ENCODE measurements around the gene RGMB. TPM values are rescaled to one million over a fixed set of nuclear protein-coding genes. Genes with fewer than 3 reads are reported as not detected.

RGMB gene
- total and polyA plus RNA-seq, 2 of the 13 experiments (the other 11 are each of a cell fraction or from before 2014, with no cell fraction given): 3.0 to 3.8 TPM

DNA sequence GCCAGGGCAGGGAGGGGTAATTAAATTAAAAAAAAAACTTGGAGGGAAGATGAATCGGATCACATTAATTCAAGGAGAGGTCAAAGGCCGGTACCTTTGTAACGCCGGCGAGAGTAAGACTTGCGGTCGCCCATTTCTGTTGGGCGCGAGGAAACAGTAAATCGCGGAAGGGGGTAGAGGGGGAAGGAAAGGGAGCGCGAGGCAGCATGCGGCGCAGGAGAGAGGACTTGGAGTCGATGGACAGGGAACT lies 324 bp upstream of the RGMB start (continued):
- TF ChIP-seq, protein P1, sequence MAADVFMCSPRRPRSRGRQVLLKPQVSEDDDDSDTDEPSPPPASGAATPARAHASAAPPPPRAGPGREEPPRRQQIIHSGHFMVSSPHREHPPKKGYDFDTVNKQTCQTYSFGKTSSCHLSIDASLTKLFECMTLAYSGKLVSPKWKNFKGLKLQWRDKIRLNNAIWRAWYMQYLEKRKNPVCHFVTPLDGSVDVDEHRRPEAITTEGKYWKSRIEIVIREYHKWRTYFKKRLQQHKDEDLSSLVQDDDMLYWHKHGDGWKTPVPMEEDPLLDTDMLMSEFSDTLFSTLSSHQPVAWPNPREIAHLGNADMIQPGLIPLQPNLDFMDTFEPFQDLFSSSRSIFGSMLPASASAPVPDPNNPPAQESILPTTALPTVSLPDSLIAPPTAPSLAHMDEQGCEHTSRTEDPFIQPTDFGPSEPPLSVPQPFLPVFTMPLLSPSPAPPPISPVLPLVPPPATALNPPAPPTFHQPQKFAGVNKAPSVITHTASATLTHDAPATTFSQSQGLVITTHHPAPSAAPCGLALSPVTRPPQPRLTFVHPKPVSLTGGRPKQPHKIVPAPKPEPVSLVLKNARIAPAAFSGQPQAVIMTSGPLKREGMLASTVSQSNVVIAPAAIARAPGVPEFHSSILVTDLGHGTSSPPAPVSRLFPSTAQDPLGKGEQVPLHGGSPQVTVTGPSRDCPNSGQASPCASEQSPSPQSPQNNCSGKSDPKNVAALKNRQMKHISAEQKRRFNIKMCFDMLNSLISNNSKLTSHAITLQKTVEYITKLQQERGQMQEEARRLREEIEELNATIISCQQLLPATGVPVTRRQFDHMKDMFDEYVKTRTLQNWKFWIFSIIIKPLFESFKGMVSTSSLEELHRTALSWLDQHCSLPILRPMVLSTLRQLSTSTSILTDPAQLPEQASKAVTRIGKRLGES (CRISPR knock-in tag; IDR thresholded peaks at IDR 0.05; ENCODE audit: borderline replicate concordance): no peak
- 0 out of 2 replicates have a peak, but pooled peaks have one; percentile 57 for TF ChIP-seq SATB2 (CRISPR knock-in tag; IDR thresholded peaks at IDR 0.05)
- peak; percentile 92 for TF ChIP-seq KMT2B (CRISPR knock-in tag; IDR thresholded peaks at IDR 0.05)
- TF ChIP-seq, protein P2, sequence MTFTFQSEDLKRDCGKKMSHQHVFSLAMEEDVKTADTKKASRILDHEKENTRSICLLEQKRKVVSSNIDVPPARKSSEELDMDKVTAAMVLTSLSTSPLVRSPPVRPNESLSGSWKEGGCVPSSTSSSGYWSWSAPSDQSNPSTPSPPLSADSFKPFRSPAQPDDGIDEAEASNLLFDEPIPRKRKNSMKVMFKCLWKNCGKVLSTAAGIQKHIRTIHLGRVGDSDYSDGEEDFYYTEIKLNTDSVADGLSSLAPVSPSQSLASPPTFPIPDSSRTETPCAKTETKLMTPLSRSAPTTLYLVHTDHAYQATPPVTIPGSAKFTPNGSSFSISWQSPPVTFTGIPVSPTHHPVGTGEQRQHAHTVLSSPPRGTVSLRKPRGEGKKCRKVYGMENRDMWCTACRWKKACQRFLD (CRISPR knock-in tag; IDR thresholded peaks at IDR 0.05; ENCODE audit: borderline replicate concordance): peak; percentile 90; the same call in 1 of the 2 replicates
- TF ChIP-seq, protein P3, sequence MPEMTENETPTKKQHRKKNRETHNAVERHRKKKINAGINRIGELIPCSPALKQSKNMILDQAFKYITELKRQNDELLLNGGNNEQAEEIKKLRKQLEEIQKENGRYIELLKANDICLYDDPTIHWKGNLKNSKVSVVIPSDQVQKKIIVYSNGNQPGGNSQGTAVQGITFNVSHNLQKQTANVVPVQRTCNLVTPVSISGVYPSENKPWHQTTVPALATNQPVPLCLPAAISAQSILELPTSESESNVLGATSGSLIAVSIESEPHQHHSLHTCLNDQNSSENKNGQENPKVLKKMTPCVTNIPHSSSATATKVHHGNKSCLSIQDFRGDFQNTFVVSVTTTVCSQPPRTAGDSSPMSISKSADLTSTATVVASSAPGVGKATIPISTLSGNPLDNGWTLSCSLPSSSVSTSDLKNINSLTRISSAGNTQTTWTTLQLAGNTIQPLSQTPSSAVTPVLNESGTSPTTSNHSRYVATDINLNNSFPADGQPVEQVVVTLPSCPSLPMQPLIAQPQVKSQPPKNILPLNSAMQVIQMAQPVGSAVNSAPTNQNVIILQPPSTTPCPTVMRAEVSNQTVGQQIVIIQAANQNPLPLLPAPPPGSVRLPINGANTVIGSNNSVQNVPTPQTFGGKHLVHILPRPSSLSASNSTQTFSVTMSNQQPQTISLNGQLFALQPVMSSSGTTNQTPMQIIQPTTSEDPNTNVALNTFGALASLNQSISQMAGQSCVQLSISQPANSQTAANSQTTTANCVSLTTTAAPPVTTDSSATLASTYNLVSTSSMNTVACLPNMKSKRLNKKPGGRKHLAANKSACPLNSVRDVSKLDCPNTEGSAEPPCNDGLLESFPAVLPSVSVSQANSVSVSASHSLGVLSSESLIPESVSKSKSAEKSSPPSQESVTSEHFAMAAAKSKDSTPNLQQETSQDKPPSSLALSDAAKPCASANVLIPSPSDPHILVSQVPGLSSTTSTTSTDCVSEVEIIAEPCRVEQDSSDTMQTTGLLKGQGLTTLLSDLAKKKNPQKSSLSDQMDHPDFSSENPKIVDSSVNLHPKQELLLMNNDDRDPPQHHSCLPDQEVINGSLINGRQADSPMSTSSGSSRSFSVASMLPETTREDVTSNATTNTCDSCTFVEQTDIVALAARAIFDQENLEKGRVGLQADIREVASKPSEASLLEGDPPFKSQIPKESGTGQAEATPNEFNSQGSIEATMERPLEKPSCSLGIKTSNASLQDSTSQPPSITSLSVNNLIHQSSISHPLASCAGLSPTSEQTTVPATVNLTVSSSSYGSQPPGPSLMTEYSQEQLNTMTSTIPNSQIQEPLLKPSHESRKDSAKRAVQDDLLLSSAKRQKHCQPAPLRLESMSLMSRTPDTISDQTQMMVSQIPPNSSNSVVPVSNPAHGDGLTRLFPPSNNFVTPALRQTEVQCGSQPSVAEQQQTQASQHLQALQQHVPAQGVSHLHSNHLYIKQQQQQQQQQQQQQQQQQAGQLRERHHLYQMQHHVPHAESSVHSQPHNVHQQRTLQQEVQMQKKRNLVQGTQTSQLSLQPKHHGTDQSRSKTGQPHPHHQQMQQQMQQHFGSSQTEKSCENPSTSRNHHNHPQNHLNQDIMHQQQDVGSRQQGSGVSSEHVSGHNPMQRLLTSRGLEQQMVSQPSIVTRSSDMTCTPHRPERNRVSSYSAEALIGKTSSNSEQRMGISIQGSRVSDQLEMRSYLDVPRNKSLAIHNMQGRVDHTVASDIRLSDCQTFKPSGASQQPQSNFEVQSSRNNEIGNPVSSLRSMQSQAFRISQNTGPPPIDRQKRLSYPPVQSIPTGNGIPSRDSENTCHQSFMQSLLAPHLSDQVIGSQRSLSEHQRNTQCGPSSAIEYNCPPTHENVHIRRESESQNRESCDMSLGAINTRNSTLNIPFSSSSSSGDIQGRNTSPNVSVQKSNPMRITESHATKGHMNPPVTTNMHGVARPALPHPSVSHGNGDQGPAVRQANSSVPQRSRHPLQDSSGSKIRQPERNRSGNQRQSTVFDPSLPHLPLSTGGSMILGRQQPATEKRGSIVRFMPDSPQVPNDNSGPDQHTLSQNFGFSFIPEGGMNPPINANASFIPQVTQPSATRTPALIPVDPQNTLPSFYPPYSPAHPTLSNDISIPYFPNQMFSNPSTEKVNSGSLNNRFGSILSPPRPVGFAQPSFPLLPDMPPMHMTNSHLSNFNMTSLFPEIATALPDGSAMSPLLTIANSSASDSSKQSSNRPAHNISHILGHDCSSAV (CRISPR knock-in tag; IDR thresholded peaks at IDR 0.05; ENCODE audit: borderline replicate concordance): no peak
- TF ChIP-seq, protein P4, sequence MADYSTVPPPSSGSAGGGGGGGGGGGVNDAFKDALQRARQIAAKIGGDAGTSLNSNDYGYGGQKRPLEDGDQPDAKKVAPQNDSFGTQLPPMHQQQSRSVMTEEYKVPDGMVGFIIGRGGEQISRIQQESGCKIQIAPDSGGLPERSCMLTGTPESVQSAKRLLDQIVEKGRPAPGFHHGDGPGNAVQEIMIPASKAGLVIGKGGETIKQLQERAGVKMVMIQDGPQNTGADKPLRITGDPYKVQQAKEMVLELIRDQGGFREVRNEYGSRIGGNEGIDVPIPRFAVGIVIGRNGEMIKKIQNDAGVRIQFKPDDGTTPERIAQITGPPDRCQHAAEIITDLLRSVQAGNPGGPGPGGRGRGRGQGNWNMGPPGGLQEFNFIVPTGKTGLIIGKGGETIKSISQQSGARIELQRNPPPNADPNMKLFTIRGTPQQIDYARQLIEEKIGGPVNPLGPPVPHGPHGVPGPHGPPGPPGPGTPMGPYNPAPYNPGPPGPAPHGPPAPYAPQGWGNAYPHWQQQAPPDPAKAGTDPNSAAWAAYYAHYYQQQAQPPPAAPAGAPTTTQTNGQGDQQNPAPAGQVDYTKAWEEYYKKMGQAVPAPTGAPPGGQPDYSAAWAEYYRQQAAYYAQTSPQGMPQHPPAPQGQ (CRISPR knock-in tag; IDR thresholded peaks at IDR 0.05; ENCODE audit: borderline replicate concordance): no peak
- TF ChIP-seq ZNF510 (CRISPR knock-in tag; IDR thresholded peaks at IDR 0.05; ENCODE audit: low read depth): peak; percentile 96
- no peak for TF ChIP-seq SOX13 (IDR thresholded peaks at IDR 0.05)
- no peak for TF ChIP-seq SOX13 (CRISPR knock-in tag; conservative IDR thresholded peaks at IDR 0.05 in 1 of 2, IDR thresholded peaks at IDR 0.05 in 1 of 2)
- TF ChIP-seq HCFC1 (IDR thresholded peaks at IDR 0.05; ENCODE audit: low read depth, low read length): no peak

Measured in HepG2 (cell line).